Endothelial cell of umbilical vein (primary cell): ENCODE results near the gene TFCP2. TPM values are rescaled to one million over a fixed set of nuclear protein-coding genes. Genes with fewer than 3 reads are reported as not detected.

Experiments used
- BruUV-seq: library from RNA; stranded (reverse); fragments of 400-500 nt; replicated peaks from 2 replicates; lab custom pipeline; 2021; lab: Mats Ljungman, UMichigan
- CTCF ChIA-PET: fragments of 300-600, 350-600 bp; sonication (Branson Sonifier 250); formaldehyde crosslinking; loops from one replicate; lab custom pipeline; 2021; ENCODE audit warnings: antibody characterized with exemption, inconsistent platforms; lab: Charles Lee
- POLR2A ChIA-PET: fragments of 300-600, 350-600 bp; sonication (Branson Sonifier 250); formaldehyde crosslinking; loops from one replicate; lab custom pipeline; 2021; ENCODE audit warnings: antibody characterized with exemption, inconsistent platforms; lab: Charles Lee
- DNase-seq: peaks from one replicate; pipeline ENCODE4 v3.0.0-alpha.2; 2011; ENCODE audit warnings: low read depth, low spot score
- FAIRE-seq: peaks from 2 replicates; lab custom pipeline; 2011; peaks lifted over from hg19 to GRCh38; lab: Jason Lieb, UNC
- H2AFZ ChIP-seq: 2 replicates; pipeline ENCODE4 v1.6.0; 2012; ENCODE audit warnings: low read depth, low read length, control low read depth, inconsistent platforms
- H3K27ac ChIP-seq: 2 replicates; pipeline ENCODE4 v1.5.1; 2011; ENCODE audit warnings: low read depth, mild to moderate bottlenecking, control low read depth, low read length, moderate library complexity; ENCODE audit not compliant: insufficient read depth
- H3K27me3 ChIP-seq, 2 experiments: 2 replicates each; pipeline versions ENCODE4 v1.6.0 to v1.6.1; 2011; ENCODE audit warnings: low read length in 2 of 2, mixed read lengths in 1 of 2; ENCODE audit not compliant: control insufficient read depth in 2 of 2, insufficient read depth in 2 of 2
- H3K36me3 ChIP-seq, 2 experiments: 2 replicates in 1 of 2; 3 replicates in 1 of 2; pipeline ENCODE4 v1.5.1; 2011; ENCODE audit warnings: low read length in 2 of 2, mild to moderate bottlenecking in 1 of 2, moderate library complexity in 1 of 2; ENCODE audit not compliant: control insufficient read depth in 2 of 2, insufficient read depth in 2 of 2; ENCODE audit errors: extremely low read depth in 1 of 2
- H3K4me1 ChIP-seq: 3 replicates; pipeline ENCODE4 v1.5.1; 2011; ENCODE audit warnings: mild to moderate bottlenecking, low read length; ENCODE audit not compliant: control insufficient read depth, insufficient read depth; ENCODE audit errors: extremely low read depth
- H3K4me2 ChIP-seq: 2 replicates; pipeline ENCODE4 v1.6.1; 2011; ENCODE audit warnings: low read length, control low read depth, mixed read lengths; ENCODE audit not compliant: insufficient read depth
- H3K4me3 ChIP-seq, 3 experiments: fragments of 200-600 bp in 1 of 3; sonication (generic), shearing (Covaris generic) in 1 of 3; replicated peaks in 1 of 3; 2 replicates each; pipeline ENCODE4 v1.5.1; 2011 to 2016; ENCODE audit warnings: control low read depth in 3 of 3, low read length in 3 of 3, mild to moderate bottlenecking in 2 of 3, inconsistent platforms in 1 of 3, low read depth in 1 of 3, moderate library complexity in 1 of 3; ENCODE audit not compliant: insufficient read depth in 1 of 3
- H3K79me2 ChIP-seq: 2 replicates; pipeline ENCODE4 v1.6.0; 2012; ENCODE audit warnings: low read length, inconsistent platforms; ENCODE audit not compliant: control insufficient read depth, insufficient read depth
- H3K9ac ChIP-seq: replicated peaks from 2 replicates; pipeline ENCODE3; 2011; ENCODE audit warnings: low read length, control low read depth; ENCODE audit not compliant: insufficient read depth; ENCODE audit errors: extremely low read depth
- H3K9me1 ChIP-seq: replicated peaks from 3 replicates; pipeline ENCODE4 v1.6.0; 2011; ENCODE audit warnings: mild to moderate bottlenecking, low read length; ENCODE audit not compliant: control insufficient read depth, insufficient read depth; ENCODE audit errors: extremely low read depth
- H3K9me3 ChIP-seq: replicated peaks from 2 replicates; pipeline ENCODE4 v1.5.1; 2012; ENCODE audit warnings: low read length, inconsistent platforms; ENCODE audit not compliant: control insufficient read depth, insufficient read depth
- H4K20me1 ChIP-seq: replicated peaks from 2 replicates; pipeline ENCODE3; 2011; ENCODE audit warnings: mild to moderate bottlenecking, low read length; ENCODE audit not compliant: control insufficient read depth, insufficient read depth; ENCODE audit errors: extremely low read depth
- EZH2 ChIP-seq: IDR thresholded peaks from 2 replicates; pipeline ENCODE4 v1.6.1; 2012; ENCODE audit warnings: borderline replicate concordance, low read depth, mild to moderate bottlenecking, moderate library complexity, low read length, inconsistent platforms; ENCODE audit not compliant: severe bottlenecking
- FOS ChIP-seq: IDR thresholded peaks from 2 replicates; pipeline ENCODE4 v1.6.1; 2011; ENCODE audit warnings: mild to moderate bottlenecking, low read length, moderate library complexity, borderline replicate concordance; ENCODE audit not compliant: insufficient read depth
- GATA2 ChIP-seq: IDR thresholded peaks from 2 replicates; pipeline ENCODE4 v1.7.0; 2011; ENCODE audit warnings: low read depth, mild to moderate bottlenecking, moderate library complexity, mixed read lengths, low read length; ENCODE audit not compliant: insufficient read length, insufficient read depth
- JUN ChIP-seq: IDR thresholded peaks from 2 replicates; pipeline ENCODE4 v1.6.1; 2011; ENCODE audit warnings: borderline replicate concordance, low read depth; ENCODE audit not compliant: insufficient read length, insufficient read depth
- MYC ChIP-seq: IDR thresholded peaks from one replicate; pipeline ENCODE4 v1.6.1; 2011; ENCODE audit warnings: mild to moderate bottlenecking, low read depth, low read length
- POLR2A ChIP-seq: IDR thresholded peaks from 2 replicates; pipeline ENCODE4 v1.6.1; 2012; ENCODE audit warnings: low read depth, mild to moderate bottlenecking, control low read depth, low read length
- POLR2AphosphoS5 ChIP-seq: IDR thresholded peaks from 2 replicates; pipeline ENCODE4 v1.6.1; 2012; ENCODE audit warnings: low read depth, mild to moderate bottlenecking, control low read depth, low read length, moderate library complexity; ENCODE audit not compliant: insufficient read depth
- dilution Hi-C: fragments of 300-500 bp; cut with MboI; formaldehyde crosslinking; loops from one replicate; pipeline ENCODE4 v1.15.0; 2019; ENCODE audit warnings: low sequenced_read_pairs; ENCODE audit not compliant: extremely low pct_ligation_motif_present
- intact Hi-C: fragments of 100-400 bp; cut with micrococcal nuclease; formaldehyde crosslinking; loops from one replicate; pipeline ENCODE4 v1.10.0; 2022
- polyA plus RNA-seq, 4 experiments: library from polyadenylated mRNA; depleted of rRNA in 3 of 4; stranded (reverse) in 3 of 4; unstranded in 1 of 4; fragments of >200 nt; gene quantifications; 2 replicates each; pipeline versions ENCODE4 v1.2.1 to v1.2.3, GENCODE V29; 2011 to 2012; ENCODE audit warnings: missing spikeins in 1 of 4
- total RNA-seq: library from RNA; stranded (reverse); gene quantifications from 2 replicates; pipeline ENCODE4 v1.2.3, GENCODE V29; 2021
- TF ChIP-seq, protein P1 (sequence below): IDR thresholded peaks from 2 replicates; pipeline ENCODE4 v1.6.1; 2011; ENCODE audit not compliant: insufficient read depth, insufficient read length
- TF ChIP-seq, protein P2 (sequence below), 2 donors: IDR thresholded peaks; 1 replicate in 1 of 2; 2 replicates in 1 of 2; pipeline ENCODE4 v1.5.1; 2011; ENCODE audit warnings: low read length in 2 of 2, mild to moderate bottlenecking in 2 of 2, moderate library complexity in 2 of 2, control low read depth in 1 of 2, inconsistent platforms in 1 of 2, low read depth in 1 of 2; ENCODE audit not compliant: insufficient read depth in 1 of 2; ENCODE audit errors: extremely low read depth in 1 of 2

TFCP2 gene
- total and polyA plus RNA-seq, 2 donors (not counting 3 experiments of a cell fraction or from before 2014, with no cell fraction given): 10.2 to 28.6 TPM

DNA sequence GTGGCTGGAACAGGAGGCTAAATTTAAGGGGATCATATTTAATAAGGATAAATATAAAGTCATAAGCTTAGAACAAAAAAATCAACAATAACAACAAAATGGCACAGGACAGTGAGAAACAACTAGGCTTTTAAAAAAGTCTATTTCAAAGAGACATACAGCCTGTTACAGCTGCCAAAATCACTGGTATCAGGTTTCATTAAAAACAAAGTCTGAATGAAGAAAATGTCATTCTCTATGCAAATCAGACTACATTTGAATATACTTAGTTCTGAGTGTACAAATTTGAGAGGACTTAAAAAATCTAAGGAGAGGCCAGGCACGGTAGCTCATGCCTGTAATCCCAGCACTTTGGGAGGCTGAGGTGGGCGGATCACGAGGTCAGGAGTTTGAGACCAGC is 44.0 kb downstream of the TFCP2 start:
- POLR2A ChIA-PET: interaction anchor here (0.7 kb wide), 1 partner anchor 89 kb away, joined by 9 read pairs; the partner anchor contains the start of gene POU6F1

More for the DNA sequence above, 44.0 kb downstream of the TFCP2 start:
- CTCF ChIA-PET: no interaction called here
- H3K9me1 ChIP-seq: no peaks in the 10 kb centered on the region
- H3K27ac ChIP-seq: no peak overlapping the region
- intact Hi-C loops: no loop called here
- FAIRE-seq: no peak
- no peak for DNase-seq
- H3K79me2 ChIP-seq: no peaks in the 10 kb centered on the region
- H3K4me3 ChIP-seq: no peak overlapping the region
- peaks cover 4 to 6% of the 10 kb centered on the region in 2 experiments for H3K36me3 ChIP-seq
- H3K27me3 ChIP-seq: no peaks in the 10 kb centered on the region
- H3K9me3 ChIP-seq: no peaks in the 10 kb centered on the region
- H3K4me1 ChIP-seq: no peaks in the 10 kb centered on the region
- BruUV-seq: no TSS peak
- dilution Hi-C loops: no loop called here
- no peak overlapping the region for H3K9ac ChIP-seq
- H3K4me2 ChIP-seq: no peak overlapping the region
- H2AFZ ChIP-seq: no peak overlapping the region
- TF ChIP-seq, protein P1, sequence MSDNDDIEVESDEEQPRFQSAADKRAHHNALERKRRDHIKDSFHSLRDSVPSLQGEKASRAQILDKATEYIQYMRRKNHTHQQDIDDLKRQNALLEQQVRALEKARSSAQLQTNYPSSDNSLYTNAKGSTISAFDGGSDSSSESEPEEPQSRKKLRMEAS: no peak
- no peak for TF ChIP-seq GATA2
- TF ChIP-seq EZH2: no peak
- TF ChIP-seq, protein P2, sequence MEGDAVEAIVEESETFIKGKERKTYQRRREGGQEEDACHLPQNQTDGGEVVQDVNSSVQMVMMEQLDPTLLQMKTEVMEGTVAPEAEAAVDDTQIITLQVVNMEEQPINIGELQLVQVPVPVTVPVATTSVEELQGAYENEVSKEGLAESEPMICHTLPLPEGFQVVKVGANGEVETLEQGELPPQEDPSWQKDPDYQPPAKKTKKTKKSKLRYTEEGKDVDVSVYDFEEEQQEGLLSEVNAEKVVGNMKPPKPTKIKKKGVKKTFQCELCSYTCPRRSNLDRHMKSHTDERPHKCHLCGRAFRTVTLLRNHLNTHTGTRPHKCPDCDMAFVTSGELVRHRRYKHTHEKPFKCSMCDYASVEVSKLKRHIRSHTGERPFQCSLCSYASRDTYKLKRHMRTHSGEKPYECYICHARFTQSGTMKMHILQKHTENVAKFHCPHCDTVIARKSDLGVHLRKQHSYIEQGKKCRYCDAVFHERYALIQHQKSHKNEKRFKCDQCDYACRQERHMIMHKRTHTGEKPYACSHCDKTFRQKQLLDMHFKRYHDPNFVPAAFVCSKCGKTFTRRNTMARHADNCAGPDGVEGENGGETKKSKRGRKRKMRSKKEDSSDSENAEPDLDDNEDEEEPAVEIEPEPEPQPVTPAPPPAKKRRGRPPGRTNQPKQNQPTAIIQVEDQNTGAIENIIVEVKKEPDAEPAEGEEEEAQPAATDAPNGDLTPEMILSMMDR (IDR thresholded peaks at IDR 0.05; ENCODE audit: extremely low read depth in 1 of 2, insufficient read depth in 1 of 2, low read depth in 1 of 2, low read length in 2 of 2): no peak
- TF ChIP-seq FOS: no peak
- no peak for TF ChIP-seq JUN
- TF ChIP-seq MYC: no peak
- no peak for TF ChIP-seq POLR2A
- no peak for TF ChIP-seq POLR2AphosphoS5
- no peaks in the 10 kb centered on the region for H4K20me1 ChIP-seq
